GM12891 (cell line): ENCODE data around the gene SYT3.

Source experiments
- DNase-seq: peaks from one replicate; pipeline ENCODE4 v3.0.0; 2011; ENCODE audit warnings: low spot score; ENCODE audit not compliant: insufficient read length
- FAIRE-seq: peaks from 2 replicates; lab custom pipeline; 2011; peaks lifted over from hg19 to GRCh38; lab: Jason Lieb, UNC
- PAX5 ChIP-seq: IDR thresholded peaks from 2 replicates; pipeline ENCODE4 v1.6.1; 2011; ENCODE audit warnings: low read length, moderate library complexity, mild to moderate bottlenecking; ENCODE audit not compliant: insufficient read depth, severe bottlenecking
- POLR2A ChIP-seq: IDR thresholded peaks from 2 replicates; pipeline ENCODE4 v1.6.1; 2011; ENCODE audit warnings: low read depth, low read length, control low read depth
- POLR2AphosphoS5 ChIP-seq: IDR thresholded peaks from 2 replicates; pipeline ENCODE4 v1.6.1; 2011; ENCODE audit warnings: low read depth, low read length, control low read depth
- POU2F2 ChIP-seq: IDR thresholded peaks from 2 replicates; pipeline ENCODE4 v1.6.1; 2011; ENCODE audit warnings: low read depth, mild to moderate bottlenecking, control low read depth, low read length, moderate library complexity
- SPI1 ChIP-seq: IDR thresholded peaks from 2 replicates; pipeline ENCODE4 v1.6.1; 2011; ENCODE audit warnings: low read depth, low read length, control low read depth
- TAF1 ChIP-seq: IDR thresholded peaks from 2 replicates; pipeline ENCODE4 v1.6.1; 2011; ENCODE audit warnings: low read depth, low read length, control low read depth

The SYT3 gene

GRCh38 chr19:50640368-50640767, 687 bp upstream of the SYT3 start:
- FAIRE-seq = no peak
- no peak for TF ChIP-seq POLR2AphosphoS5
- no peak for TF ChIP-seq POU2F2
- no peak for TF ChIP-seq PAX5
- no peak for TF ChIP-seq POLR2A
- no peak for TF ChIP-seq SPI1
- TF ChIP-seq TAF1 = no peak
- no peak for DNase-seq

DNA sequence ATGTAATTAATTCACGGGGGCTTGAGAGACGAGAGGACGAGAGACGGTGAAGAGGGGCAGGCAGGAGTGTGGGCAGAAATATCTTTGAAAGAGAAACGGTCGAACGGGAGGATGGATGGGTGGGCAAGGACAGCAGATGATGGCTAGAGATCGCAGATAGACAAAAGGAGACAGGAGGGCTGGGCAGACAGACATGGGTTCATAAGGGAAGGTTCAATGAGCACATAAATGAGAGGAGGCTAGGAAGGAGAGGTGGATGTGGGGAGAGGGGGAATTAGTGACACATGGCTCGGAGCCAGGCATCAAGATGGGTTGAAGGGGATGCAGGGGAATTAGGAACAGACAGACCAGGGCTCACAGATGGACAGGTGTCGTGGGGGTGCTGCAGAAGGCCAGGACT, 1.1 kb downstream of the SYT3 start:
- DNase-seq (no peak), FAIRE-seq (no peak)
- no peak for TF ChIP-seq PAX5
- no peak for TF ChIP-seq POLR2A
- no peak for TF ChIP-seq SPI1
- TF ChIP-seq TAF1 = no peak
- no peak for TF ChIP-seq POLR2AphosphoS5

GRCh38 chr19:50636317-50637085, 3.2 kb downstream of the SYT3 start:
- DNase-seq (no peak), FAIRE-seq (no peak)
- TF ChIP-seq SPI1 (no peak), PAX5 (no peak), POU2F2 (no peak)

DNA sequence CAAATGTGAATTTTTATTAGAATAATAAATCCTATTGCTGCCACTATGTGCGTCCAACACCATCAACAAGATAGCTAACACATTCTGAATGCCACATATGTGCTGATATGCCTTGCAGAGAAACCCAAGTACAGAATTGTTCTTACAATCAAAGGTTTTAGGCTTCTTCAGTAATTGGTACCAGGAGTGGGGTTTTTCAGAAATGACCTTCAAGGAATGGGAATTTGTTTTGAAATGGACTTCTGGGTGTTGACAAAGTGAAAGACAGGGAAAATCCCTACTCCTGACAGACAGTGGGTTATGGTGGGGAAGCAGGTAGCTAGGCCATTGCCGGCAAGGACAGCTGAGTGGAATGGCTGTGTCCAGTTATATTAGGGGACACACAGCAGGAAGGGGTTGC, 5.7 kb downstream of the SYT3 start:
- TF ChIP-seq POU2F2 (no peak), SPI1 (no peak), PAX5 (no peak), TAF1 (no peak), POLR2AphosphoS5 (no peak), POLR2A (no peak)
- DNase-seq = no peak
- no peak for FAIRE-seq

DNA sequence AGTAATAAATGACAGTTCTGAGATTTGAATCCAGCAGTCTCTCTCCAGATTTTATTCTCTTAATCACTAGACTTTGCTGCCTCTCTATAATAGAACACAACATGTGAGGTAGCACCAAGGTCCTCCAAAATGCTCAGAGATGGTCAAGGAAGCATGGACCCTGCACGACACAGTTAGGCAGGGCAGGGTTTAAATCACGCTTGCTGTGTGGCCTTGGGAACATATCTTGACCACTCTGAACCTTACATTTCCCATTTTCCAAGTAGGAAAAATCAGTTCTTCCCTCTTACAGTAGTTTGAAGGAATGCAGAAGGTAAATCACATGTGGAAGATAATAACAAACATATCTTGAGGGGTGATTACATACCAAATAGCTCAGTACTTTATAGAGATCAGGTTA, 6.3 kb downstream of the SYT3 start:
- FAIRE-seq = no peak
- TF ChIP-seq TAF1 = no peak
- no peak for TF ChIP-seq POU2F2
- TF ChIP-seq SPI1 = no peak
- no peak for TF ChIP-seq PAX5
- no peak for TF ChIP-seq POLR2AphosphoS5
- TF ChIP-seq POLR2A = no peak
- no peak for DNase-seq

GRCh38 chr19:50632151-50632835, 7.4 kb downstream of the SYT3 start:
- FAIRE-seq = no peak
- DNase-seq = no peak
- TF ChIP-seq POLR2AphosphoS5 (no peak), TAF1 (no peak), SPI1 (no peak)

DNA sequence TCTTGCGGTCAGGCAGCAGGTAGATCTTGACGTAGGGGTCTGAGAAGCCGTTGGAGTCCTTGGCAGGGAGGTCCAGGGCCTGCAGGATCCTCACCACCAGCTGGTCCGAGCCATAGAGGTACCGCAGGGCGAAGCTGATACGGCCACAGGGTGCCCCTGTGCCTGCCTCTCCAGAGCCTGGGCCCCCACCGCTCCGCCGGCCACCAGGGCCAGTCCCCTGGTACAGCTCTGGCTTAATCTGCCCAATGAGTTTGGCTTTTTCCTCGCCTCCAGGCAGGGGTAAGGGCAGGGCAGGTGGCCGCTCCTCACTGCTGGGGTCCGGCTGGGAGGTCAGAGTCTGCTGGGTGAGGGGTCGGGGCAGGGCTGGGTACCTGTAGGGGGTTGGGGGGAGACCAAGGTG, 9.9 kb downstream of the SYT3 start:
- DNase-seq = no peak
- TF ChIP-seq PAX5 = no peak
- no peak for TF ChIP-seq POLR2AphosphoS5
- no peak for TF ChIP-seq POU2F2
- TF ChIP-seq TAF1 = no peak
- no peak for TF ChIP-seq POLR2A
- TF ChIP-seq SPI1 = no peak
- no peak for FAIRE-seq

DNA sequence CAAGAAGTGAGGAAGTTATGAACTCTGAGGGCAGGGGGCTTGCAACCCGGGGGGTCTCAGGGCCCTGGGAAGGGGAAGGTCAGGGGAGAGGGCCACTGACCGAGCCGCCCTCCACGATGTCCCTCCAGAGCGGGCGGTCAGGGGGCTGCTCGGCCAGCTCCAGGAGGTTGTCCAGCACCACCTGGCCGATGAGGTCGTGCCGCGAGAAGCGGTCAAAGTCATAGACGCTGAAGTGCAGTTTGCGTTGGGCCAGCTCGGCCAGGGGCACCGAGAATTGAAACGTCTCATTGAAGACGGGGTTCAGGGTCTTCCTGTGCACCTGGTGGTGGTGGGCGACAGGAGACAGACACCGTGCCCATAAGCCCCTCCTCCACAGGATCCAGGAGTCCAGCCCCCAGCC, 10.5 kb downstream of the SYT3 start:
- DNase-seq = no peak
- FAIRE-seq = no peak

GRCh38 chr19:50628551-50628950, 11.1 kb downstream of the SYT3 start:
- no peak for TF ChIP-seq TAF1
- no peak for TF ChIP-seq PAX5
- TF ChIP-seq SPI1 = no peak
- no peak for TF ChIP-seq POLR2A
- TF ChIP-seq POLR2AphosphoS5 = no peak
- no peak for TF ChIP-seq POU2F2
- FAIRE-seq = no peak
- no peak for DNase-seq

More for the DNA sequence above, 10.5 kb downstream of the SYT3 start:
- TF ChIP-seq POU2F2 (no peak), POLR2A (no peak), PAX5 (no peak), TAF1 (no peak), SPI1 (no peak), POLR2AphosphoS5 (no peak)

- TF ChIP-seq TAF1 = no peak
- DNase-seq (no peak), FAIRE-seq (no peak)
These were observed 11.5 kb downstream of the SYT3 start for GRCh38 chr19:50628146-50628545.

DNA sequence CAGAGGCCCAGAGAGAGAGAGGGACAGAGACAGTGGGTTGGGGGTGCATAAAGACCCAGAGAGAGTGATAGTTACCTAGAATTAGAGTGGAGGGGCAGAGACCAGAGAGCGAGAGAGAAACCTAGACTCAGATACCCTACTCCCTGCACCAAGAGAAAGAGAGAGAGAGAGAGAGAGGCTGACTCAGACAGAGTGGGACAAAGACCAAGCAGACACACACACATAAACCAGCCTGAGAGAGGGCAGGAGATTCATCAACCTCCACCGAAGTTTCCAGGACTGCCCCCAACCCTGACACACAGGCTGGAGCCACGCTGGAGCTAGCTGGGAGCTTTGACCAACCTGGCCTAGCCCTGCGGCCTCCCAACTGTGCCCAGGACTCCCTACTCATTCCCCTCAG, 12.9 kb downstream of the SYT3 start:
- DNase-seq (no peak), FAIRE-seq (no peak)
- TF ChIP-seq POU2F2 (no peak), SPI1 (no peak), POLR2A (no peak)
